HG03565 (cell line): ENCODE results near the gene PGGHG.
"Not testable (repeated sequence)": the region's sequence is repeated elsewhere in the genome, so short reads cannot be mapped to it uniquely, and the experiment has no call there.

Source experiments
- ATAC-seq: cut with Tn5 transposase; IDR thresholded peaks from one replicate; pipeline ENCODE4 v1.9.1; 2021; ENCODE audit warnings: mild to moderate bottlenecking, moderate library complexity; ENCODE audit not compliant: unreplicated experiment

The PGGHG gene

GRCh38 chr11:296171-297050 is 7.5 kb downstream of the PGGHG start:
- no peak for ATAC-seq

GRCh38 chr11:297051-297585 is 8.2 kb downstream of the PGGHG start:
- no peak for ATAC-seq

- ATAC-seq, result no peak
Measured at GRCh38 chr11:297586-298405, 8.9 kb downstream of the PGGHG start.

GRCh38 chr11:298406-299065 is 9.6 kb downstream of the PGGHG start:
- ATAC-seq, result no peak

GRCh38 chr11:299081-299891 is 10.4 kb downstream of the PGGHG start, which contains the start of gene IFITM5:
Gene IFITM5, minus strand, starts transcription at chr11:299526. Its CDS starts 36 bp downstream, at chr11:299490.
- ATAC-seq, result no peak

GRCh38 chr11:299951-300735 is 11.2 kb downstream of the PGGHG start:
- ATAC-seq, result no peak

GRCh38 chr11:303363-303762 is 14.4 kb downstream of the PGGHG start:
- ATAC-seq, result no peak

- no peak for ATAC-seq
Measured at GRCh38 chr11:304061-304506, 15.2 kb downstream of the PGGHG start.

GRCh38 chr11:304915-305843 is 16.3 kb downstream of the PGGHG start:
- no peak for ATAC-seq

GRCh38 chr11:305844-306211 is 16.9 kb downstream of the PGGHG start:
- no peak for ATAC-seq

GRCh38 chr11:306645-307371 is 17.9 kb downstream of the PGGHG start:
- ATAC-seq, result no peak

GRCh38 chr11:307766-308708 is 19.1 kb downstream of the PGGHG start, which contains the start of gene IFITM2:
Gene IFITM2, plus strand, starts transcription at chr11:307816. Its CDS starts 377 bp downstream, at chr11:308193.
- not testable (repeated sequence) for ATAC-seq

GRCh38 chr11:308740-309665 is 20.1 kb downstream of the PGGHG start:
- ATAC-seq, result not testable (repeated sequence)

GRCh38 chr11:309979-310572 is 21.1 kb downstream of the PGGHG start:
- ATAC-seq, result not testable (repeated sequence)
